ENCODE data around the gene FAM227A. TPM values are rescaled to one million over a fixed set of nuclear protein-coding genes. Genes with fewer than 3 reads are reported as not detected.

FAM227A gene
- total RNA-seq, 1 donor from 2014 or later: 5.8 TPM

- no peak for TF ChIP-seq CTCF (IDR thresholded peaks at IDR 0.05; ENCODE audit: insufficient read depth, low read length, poor library complexity, severe bottlenecking)
- Histone ChIP-seq H3K27me3 (ENCODE audit: control insufficient read depth, insufficient read depth, low read length) (no peaks in the 10 kb centered on the region), H3K36me3 (ENCODE audit: control insufficient read depth, insufficient read depth, low read length) (no peaks in the 10 kb centered on the region), H3K4me3 (ENCODE audit: low read depth, low read length) (no peak overlapping the region)
- DNase-seq (ENCODE audit: low read depth): no peak
These were observed 91.5 kb downstream of the FAM227A start for GRCh38 chr22:38564669-38565068.

- Histone ChIP-seq H3K36me3 (ENCODE audit: control insufficient read depth, insufficient read depth, low read length) (no peaks in the 10 kb centered on the region), H3K27me3 (ENCODE audit: control insufficient read depth, insufficient read depth, low read length) (no peaks in the 10 kb centered on the region), H3K4me3 (ENCODE audit: low read depth, low read length) (no peak overlapping the region)
- TF ChIP-seq CTCF (IDR thresholded peaks at IDR 0.05; ENCODE audit: insufficient read depth, low read length, poor library complexity, severe bottlenecking): no peak
- DNase-seq (ENCODE audit: low read depth): no peak
These were observed 101.9 kb downstream of the FAM227A start for GRCh38 chr22:38554281-38554680.

GRCh38 chr22:38549101-38549894, 106.9 kb downstream of the FAM227A start:
- Histone ChIP-seq H3K4me3 (ENCODE audit: low read depth, low read length) (no peak overlapping the region), H3K36me3 (ENCODE audit: control insufficient read depth, insufficient read depth, low read length) (no peaks in the 10 kb centered on the region), H3K27me3 (ENCODE audit: control insufficient read depth, insufficient read depth, low read length) (no peaks in the 10 kb centered on the region)
- DNase-seq (ENCODE audit: low read depth): no peak
- no peak for TF ChIP-seq CTCF (IDR thresholded peaks at IDR 0.05; ENCODE audit: insufficient read depth, low read length, poor library complexity, severe bottlenecking)

GRCh38 chr22:38540701-38541100, 115.5 kb downstream of the FAM227A start:
- peak; percentile 45 for DNase-seq (ENCODE audit: low read depth)

GRCh38 chr22:38531251-38531938, 124.8 kb downstream of the FAM227A start:
- TF ChIP-seq CTCF (IDR thresholded peaks at IDR 0.05; ENCODE audit: insufficient read depth, low read length, poor library complexity, severe bottlenecking): no peak
- Histone ChIP-seq H3K36me3 (ENCODE audit: control insufficient read depth, insufficient read depth, low read length) (no peaks in the 10 kb centered on the region), H3K4me3 (ENCODE audit: low read depth, low read length) (no peak overlapping the region), H3K27me3 (ENCODE audit: control insufficient read depth, insufficient read depth, low read length) (no peaks in the 10 kb centered on the region)
- DNase-seq (ENCODE audit: low read depth): no peak

More at GRCh38 chr22:38540701-38541100, 115.5 kb downstream of the FAM227A start:
- no peak overlapping the region for H3K4me3 ChIP-seq (ENCODE audit: low read depth, low read length)
- no peaks in the 10 kb centered on the region for H3K36me3 ChIP-seq (ENCODE audit: control insufficient read depth, insufficient read depth, low read length)
- TF ChIP-seq CTCF (IDR thresholded peaks at IDR 0.05; ENCODE audit: insufficient read depth, low read length, poor library complexity, severe bottlenecking): no peak
- no peaks in the 10 kb centered on the region for H3K27me3 ChIP-seq (ENCODE audit: control insufficient read depth, insufficient read depth, low read length)

Other genes with a start within 250 kb of the FAM227A start
- not detected in 2 replicates for gene KCNJ4, start 201.2 kb downstream of the FAM227A start, total RNA-seq
- gene KDELR3, start 188.3 kb downstream of the FAM227A start, total RNA-seq: 17.0 and 18.5 TPM in 2 replicates
- 333 and 445 TPM in 2 replicates for gene DDX17, start 150.1 kb downstream of the FAM227A start, total RNA-seq
- gene DMC1, start 86.2 kb downstream of the FAM227A start, total RNA-seq: 0.75 and 1.5 TPM in 2 replicates
- gene CBY1, start 246 bp upstream of the FAM227A start, total RNA-seq: 23.7 and 25.0 TPM in 2 replicates
- gene TOMM22, start 25.6 kb upstream of the FAM227A start, total RNA-seq: 56.4 and 76.7 TPM in 2 replicates
- gene JOSD1, start 44.6 kb upstream of the FAM227A start, total RNA-seq: 97.3 and 110 TPM in 2 replicates
- gene GTPBP1, start 49.6 kb upstream of the FAM227A start, total RNA-seq: 33.0 and 35.4 TPM in 2 replicates
- gene SUN2, start 99.6 kb upstream of the FAM227A start, total RNA-seq: 84.5 and 105 TPM in 2 replicates
- 30.3 and 46.9 TPM in 2 replicates for gene DNAL4, start 137.8 kb upstream of the FAM227A start, total RNA-seq
- 2.4 and 5.4 TPM in 2 replicates for gene NPTXR, start 187.6 kb upstream of the FAM227A start, total RNA-seq
- 54.5 and 60.3 TPM in 2 replicates for gene CBX6, start 215.8 kb upstream of the FAM227A start, total RNA-seq

Data from kidney epithelial cell (primary cell).